Hair follicle dermal papilla cell (primary cell): ENCODE measurements around the gene SUCLA2. TPM values are rescaled to one million over a fixed set of nuclear protein-coding genes. Genes with fewer than 3 reads are reported as not detected.

Experiments
- total RNA-seq: library from RNA; depleted of rRNA; stranded (reverse); fragments of >200 nt; gene quantifications from 2 replicates; pipeline ENCODE4 v1.2.3, GENCODE V29; 2012

Gene SUCLA2
- 37.2 and 44.5 TPM in 2 replicates for total RNA-seq

DNA sequence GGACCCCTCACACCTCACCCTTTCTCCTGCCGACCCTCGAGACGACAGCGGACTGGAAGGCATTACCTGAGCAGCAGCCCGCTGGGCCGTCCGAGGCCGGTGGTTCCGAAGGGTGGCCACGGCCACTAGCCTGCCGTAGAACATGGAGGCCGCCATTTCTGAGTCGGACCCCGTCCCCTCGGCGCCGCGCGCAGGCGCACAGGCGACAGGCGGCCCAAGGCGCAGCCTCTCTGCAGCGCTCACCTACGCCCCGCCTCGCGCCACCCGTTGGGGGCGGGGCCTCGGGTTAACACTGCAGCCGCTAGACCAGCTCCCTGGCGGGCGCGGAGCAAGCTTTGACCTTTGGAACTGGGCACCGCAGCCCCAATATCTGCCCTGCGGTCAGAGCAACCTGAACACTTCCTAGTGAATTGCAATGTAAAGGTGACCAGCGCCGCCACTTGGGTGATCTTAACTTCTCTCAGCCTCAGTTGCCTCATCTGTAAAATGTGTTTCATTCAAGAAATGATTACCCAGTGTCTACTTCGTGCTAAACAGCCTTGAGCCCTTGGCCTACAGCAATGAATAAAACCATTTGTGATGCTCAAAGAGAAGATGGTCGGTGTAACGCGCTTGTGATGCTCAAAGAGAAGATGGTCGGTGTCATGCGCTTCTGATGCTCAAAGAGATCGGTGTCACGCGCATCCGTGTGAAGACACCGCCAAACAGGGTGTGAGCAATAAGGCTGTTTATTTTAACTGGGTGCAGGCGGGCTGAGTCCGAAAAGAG is at the start of gene SUCLA2:
TSS of gene SUCLA2 (minus strand) at position 160 of the 768 bp plus-strand sequence. CDS start at position 156, 4 bp downstream.

DNA sequence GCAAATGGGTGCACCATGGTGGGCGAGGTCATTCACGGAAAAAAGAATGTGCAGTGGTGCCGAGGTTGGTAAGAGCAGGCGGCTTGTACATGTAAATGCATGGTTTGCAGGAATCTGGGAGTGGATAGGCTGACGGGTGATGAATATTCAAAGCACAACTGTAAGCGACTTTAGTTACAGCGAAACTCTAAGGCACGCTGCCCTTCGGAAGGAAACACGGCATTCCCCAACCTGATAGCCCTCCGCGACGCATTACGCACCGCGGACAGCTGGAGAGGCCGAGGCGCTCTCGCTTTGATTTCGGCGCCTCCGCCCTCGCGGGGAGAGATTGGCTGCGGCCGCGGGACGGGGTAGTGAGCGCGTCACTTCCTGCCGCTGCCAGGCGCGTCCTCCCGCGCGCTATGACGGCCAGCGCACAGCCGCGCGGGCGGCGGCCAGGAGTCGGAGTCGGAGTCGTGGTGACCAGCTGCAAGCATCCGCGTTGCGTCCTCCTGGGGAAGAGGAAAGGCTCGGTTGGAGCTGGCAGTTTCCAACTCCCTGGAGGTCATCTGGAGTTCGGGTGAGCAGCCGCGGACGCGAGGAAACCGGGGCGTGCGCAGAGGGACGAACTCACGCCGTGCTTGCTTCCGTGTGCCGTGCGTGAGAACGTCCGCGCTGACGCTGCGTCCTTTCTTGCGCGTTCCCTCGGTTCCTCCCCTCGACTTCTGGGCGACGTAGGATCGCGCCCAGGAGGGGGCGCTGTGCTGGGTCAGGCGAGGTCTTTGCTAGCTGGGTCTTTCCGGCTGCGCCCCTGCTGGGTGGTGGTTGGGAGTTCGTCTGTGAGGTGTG is 36.5 kb upstream of the SUCLA2 start, which contains the start of gene NUDT15:
TSS of gene NUDT15 (plus strand) at position 381 of the 828 bp plus-strand sequence. CDS start at position 402, 21 bp downstream.

Other genes with a start within 250 kb of the SUCLA2 start
- gene NUDT15, start 36.5 kb upstream of the SUCLA2 start, total RNA-seq, result 10.9 and 11.3 TPM in 2 replicates
- 18.3 and 22.7 TPM in 2 replicates for gene MED4, start 93.8 kb upstream of the SUCLA2 start, total RNA-seq
- 87.1 and 105 TPM in 2 replicates for gene ITM2B, start 231.9 kb upstream of the SUCLA2 start, total RNA-seq